CD4-positive, alpha-beta T cell treated with Interleukin-4 for 4 hours (primary cell): ENCODE data around the gene HGS.
"Not testable (repeated sequence)": the region's sequence is repeated elsewhere in the genome, so short reads cannot be mapped to it uniquely, and the experiment has no call there.

Experiments
- DNase-seq: peaks from one replicate; pipeline ENCODE4 v3.0.0-alpha.2; 2020

HGS gene

DNA sequence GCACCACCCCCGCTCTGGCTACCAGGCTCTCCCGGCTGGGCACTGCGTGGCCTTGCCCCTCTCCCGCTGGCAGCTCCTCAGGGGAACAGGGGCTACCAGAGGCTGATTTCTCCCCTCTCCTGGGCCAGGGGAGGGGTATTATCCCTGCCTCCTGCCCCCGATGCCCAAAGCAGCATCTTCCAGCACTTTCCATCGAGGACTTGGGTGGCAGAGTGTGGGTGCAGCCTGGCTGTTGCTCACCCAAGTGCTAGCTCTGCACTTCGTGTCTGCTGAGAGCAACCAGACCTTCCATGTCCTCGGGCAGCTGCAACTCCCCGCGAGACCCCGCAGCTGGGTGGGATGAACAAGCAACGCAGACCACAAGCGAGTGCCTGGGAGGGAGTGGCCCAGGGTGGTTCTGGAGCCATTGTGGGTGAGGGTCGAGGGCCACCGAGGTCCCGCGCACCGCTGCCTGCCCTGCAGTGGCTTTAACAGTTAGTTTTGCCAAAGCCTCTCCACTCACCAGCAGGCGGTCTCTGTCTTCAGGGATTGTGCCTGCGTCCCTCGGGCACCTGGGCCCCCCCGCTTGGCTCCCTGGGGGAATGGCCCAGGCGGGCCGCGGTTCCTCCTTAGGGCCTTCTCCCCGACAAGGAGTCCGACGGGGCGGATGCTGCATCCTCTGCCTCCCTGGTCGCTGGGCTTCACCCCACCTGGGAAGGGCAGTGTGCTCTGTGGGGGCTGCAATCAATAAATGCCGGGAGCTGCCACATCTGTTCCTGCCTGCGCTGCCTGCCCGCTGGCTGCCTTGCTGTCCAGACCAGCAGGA, 36.7 kb downstream of the HGS start:
- no peak for DNase-seq

DNA sequence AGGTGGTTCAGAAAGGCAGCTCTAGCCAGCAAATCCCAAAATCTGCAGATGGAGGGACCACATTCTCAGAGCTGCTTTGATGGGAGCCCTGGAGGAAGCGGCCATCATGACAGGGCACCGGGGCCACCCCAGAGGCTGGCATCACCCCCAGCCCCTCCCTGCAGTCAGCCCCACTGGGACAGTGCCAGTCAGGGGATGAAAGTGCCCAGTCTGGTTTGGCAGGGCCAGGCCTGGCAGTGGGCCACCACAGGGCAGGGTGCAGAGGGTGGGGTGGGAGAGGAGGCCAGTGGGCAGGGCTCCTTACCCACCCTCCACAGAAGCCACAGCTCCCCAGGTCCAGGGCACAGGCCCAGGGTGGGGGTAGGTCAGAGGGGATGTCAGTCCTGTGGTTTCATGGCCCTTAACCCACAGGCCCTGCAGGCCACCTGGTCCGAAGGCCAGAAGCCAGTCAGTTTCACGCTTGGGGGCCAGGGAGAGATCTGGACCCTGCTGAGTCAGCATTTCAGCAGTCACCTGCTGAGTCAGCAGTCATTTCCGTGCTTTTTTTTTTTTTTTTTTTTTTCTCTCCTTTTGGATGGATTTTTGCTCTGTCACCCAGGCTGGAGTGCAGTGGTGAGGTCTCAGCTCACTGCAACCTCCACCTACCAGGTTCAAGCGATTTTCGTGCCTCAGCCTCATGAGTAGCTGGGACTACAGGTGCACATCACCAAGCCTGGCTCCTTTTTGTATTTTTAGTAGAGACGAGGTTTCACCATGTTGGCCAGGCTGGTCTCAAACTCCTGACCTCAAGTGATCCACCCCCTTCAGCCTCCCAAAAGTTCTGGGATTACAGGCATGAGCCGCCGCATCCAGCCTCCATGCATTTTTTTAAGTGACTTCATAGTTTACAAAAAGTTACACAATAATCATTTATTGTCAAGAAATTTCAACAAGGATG, 38.6 kb downstream of the HGS start:
- no peak for DNase-seq

DNA sequence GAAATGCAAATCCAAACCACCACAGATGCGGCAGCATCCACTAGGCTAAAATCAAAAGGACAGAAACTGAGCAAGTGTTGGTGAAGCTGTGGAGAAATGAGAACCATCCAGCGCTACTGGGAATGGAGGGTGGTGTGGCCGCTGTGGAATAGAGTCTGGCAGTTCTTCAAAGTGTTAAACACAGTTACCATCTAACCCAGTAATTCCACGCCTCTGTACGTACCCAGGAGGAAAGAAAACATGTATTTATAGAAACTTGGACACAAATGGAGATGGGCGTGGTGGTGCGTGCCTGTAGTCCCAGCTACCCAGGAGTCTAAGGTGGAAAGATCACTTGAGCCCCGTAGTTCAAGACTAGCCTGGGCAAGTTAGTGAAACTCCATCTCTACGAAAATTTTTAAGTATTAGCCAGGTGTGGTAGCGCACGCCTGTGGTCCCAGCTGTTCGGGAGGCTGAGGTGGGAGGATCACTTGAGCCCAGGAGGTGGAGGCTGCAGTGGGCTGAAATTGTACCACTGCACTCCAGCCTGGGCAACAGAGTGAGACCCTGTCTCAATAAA, 39.9 kb downstream of the HGS start:
- DNase-seq, result no peak

DNA sequence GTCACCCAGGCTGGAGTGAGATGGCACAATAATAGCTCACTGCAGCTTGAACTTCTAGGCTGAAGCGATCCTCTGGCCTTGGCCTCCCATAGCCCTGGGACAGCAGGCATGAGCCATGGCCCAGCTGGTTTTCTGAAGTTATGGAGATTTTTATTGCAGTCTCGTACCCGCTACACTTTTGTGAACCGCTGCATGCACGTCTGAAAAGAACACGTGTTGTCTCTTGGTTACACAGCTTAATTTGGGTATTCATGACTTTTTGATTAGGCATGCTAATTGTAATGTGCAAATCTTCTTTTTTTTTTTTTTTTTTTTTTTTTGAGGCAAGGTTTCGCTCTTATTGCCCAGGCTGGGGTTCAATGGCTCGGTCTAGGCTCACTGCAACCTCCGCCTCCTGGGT, 41.6 kb downstream of the HGS start:
- no peak for DNase-seq

DNA sequence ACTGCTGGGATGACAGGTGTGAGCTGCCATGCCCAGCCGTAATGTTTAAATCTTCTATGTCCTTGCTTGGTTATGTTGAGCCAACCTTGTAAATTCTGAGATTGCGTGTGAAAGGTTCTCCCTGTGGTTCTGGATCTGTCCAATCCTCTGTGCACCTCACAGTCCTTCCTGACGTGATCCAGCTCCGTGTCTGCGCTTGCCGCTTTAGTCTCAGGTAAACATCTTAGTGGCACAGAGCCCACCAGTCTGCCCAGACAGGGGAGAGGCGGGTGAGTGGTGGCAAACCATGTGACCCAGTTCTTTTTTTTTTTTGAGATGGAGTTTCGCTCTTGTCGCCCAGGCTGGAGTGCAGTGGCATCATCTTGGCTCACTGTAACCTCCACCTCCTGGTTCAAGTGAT, 42.2 kb downstream of the HGS start:
- no peak for DNase-seq

DNA sequence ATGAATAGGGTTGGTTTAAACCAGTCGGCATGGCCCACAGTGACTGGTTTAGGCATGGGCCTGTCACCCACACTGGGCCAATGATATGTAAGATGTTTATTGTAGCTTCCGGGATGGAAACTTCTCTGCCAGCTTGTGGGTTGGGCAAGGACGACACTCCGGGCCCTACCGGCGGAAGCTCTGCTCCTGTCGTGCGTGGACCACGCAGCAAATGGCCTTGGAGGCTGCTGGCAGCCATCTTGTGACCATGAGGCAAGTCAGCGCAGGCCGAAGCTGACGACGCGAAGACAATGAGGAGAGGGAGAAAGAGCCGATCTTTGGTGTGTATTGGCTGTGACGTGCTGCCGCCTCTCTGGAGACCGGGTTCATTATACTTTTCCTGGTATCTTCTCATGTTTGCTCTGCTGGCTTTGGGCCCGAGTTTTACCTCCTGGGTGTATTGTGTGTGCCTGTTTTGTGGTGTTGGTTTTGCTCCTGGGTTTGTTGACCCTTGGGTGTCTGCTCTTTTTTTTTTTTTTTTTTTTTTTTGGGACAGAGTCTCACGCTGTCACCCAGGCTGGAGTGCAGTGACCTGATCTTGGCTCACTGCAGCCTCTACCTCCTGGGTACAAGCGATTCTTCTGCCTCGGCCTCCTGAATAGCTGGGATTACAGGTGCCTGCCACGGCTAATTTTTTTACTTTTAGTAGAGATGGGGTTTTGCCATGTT, 43.7 kb downstream of the HGS start:
- no peak for DNase-seq

DNA sequence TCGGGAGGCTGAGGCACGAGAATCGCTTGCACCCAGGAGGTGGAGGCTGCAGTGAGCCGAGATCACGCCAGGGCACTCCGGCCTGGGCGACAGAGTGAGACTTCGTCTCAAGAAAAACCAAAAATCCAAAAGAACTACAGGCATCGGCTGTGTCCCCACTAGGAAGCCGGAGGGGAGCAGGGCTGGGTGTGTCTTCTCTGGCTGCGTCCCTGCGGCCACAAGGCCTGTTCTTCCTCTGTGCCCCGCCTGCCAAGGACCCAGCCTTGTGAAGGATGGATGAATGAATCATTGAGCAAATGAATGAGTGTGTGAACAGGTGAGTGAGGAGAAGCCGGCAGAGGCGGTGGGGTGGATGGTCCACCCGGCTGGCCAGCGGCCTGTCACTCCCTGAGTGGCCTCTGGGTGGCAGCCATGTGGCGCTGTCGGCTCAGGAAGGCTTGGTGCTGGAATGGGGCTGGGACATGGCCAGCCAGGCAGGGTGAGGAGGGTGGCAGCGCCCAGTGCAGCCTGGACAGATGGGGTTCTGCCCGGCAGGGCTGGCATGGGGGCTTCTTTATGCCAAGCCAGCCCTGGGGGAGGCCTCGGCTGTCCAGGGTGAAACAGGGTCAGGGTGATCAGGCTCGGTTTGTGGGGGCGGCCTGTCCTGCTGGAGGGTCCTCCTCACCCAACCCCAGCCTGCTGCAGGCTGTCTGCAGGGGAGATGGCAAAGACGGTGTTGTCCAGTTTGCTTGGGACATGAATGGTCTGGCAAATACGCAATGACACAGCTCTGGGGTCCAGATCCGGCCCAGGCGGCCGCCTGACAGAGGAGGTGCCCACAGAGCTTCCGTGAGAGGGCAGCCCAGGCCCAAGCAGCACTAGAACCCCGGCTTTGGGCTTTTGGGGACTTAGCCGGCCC, 49.9 kb downstream of the HGS start:
- DNase-seq, result peak; percentile 49

DNA sequence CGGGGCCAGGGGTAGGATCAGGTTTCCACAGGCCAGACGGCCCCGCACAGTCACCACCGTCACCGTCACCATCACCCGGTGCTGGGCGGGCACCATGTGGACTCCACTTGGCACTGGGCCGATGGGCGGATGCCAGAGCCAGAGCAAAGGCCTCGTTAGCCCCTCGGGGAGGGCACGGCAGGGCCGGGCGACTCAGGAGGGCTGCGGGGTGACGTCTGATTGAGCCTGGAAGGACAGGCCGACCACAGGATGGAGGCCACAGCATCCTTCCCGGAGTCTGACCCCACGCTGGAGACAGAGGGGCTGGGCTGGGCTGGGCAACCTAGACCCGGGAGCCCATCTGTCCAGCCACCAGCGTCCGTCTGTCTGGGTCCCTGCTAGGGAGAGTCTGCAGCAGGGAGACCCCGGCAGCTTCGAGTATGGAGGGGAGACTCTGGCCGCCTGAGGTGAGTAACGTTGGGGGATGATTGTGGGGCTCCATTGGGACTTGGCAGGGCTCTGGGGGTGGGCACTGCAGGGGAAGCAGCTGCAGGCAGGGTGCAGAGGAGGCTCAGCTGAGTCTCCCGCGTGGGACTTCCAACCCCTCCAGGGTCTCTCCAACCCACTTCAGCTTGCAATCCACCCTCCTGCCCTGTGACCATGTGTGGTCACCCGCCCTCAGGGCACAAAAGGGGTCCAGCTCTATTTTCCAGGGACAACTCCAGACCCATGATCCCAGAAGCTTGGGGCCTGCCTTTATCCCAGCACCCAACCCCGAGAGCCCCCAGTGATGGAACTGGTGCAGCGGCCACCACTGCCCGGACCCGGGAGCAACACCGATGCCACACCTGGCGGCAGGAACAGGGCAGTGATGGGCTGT, 50.8 kb downstream of the HGS start:
- no peak for DNase-seq

DNA sequence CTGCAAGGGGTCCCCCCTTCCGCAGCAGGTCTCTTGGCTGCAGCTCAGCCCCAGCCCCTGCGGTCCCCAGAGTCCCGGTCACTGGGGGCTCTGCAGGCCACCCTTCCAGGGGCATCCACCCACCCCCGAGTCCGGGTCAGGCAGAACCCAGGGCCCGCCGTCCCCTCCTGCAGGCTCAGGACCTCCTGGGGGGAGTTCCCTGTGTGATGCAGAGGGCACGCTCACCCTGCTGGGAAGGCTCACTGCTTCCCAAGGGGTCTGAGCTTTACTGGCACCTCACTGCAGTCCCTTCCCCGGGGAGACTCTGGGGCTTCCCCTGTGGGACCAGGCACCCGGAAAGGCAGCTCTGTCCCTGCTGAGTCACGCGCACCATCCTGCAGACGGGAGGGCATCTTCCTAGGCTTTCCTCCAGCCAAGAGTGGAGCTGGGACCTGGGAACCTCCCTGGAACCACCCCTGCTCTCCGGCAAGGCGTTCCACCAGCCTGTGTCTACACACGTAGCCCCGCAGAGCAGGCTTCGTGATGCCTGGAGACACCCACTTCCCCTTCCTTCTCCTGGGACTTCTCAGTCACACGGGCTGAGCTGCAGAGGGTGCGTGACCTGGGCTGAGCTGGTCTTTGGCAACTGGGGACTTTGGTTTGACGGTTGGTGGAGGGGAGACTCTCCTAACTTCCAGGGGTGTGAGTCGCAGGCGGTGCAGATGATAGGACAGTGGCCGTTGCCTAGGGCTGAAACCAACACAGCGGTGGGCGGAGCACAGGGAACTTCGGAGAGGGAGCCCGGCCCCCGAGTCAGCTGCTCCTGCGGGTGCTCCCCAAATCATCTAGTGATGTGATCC, 51.7 kb downstream of the HGS start:
- no peak for DNase-seq

DNA sequence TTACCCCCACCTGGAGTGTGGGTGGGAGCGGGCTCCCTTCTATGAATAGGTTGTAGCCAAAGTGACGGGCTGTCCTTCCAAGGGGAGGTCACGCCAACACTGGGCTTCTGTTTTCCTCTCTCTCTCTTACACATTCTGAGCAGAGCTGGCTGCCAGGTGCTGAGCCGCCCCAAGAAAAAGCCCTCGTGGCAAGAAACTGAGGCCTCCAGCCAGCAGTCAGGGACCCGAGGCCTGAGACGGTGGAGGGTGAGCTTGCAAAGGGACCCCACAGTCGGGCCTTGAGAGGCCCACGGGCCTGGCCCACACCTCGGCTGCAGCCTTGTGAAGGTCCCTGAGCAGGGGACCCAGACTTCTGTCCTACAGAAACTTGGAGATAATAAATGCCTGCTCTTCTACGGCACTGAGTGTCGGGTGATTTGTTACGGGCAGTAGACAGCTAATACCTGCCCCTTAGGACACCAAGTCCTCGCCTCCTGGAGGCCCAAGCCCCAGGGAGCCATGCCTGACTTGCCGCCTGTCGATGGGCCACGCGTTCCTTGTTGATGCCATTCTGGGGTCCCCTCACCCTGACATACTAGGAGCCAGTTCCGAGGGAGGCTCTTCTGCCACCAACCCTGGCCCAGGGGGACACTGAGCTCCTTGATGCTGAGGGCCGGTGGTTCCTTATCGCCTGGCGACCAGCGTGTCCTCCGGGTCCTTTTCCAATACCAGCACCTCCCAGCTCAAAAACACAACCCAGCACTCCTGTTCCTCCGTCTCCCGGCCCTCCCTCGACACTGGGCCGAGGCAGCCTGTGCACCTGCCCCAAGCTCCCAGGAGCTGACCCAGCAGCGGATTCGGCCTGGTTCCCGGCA, 54.4 kb downstream of the HGS start:
- DNase-seq, result no peak

DNA sequence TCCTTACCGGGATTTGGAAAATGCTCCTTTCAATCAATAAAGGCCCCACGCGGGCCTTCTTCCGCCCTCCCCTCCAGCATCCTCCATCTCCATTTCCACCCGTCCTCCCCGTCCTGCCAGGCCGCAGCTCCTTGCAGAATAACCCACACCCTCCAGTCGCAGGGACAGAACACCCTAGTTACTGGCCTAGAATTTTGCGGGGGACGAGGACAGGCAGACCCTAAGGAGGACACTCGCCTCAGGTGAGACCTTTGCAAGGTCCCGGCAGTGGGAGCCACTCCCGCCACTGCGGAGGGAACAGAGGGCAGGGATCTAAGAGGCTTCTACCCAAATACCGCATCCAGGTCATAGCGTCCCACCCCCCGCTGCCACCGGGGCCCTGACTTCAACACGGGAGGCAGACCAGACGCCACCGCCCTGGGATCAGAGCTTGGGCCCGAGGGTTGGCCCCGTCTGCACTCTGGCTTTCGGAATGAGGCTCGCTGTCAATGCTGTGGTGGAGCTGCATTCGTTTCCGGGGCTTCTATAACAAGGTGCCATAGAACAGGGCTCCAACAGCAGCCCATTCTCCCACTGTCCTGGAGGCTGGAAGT, 55.1 kb downstream of the HGS start:
- DNase-seq, result no peak

DNA sequence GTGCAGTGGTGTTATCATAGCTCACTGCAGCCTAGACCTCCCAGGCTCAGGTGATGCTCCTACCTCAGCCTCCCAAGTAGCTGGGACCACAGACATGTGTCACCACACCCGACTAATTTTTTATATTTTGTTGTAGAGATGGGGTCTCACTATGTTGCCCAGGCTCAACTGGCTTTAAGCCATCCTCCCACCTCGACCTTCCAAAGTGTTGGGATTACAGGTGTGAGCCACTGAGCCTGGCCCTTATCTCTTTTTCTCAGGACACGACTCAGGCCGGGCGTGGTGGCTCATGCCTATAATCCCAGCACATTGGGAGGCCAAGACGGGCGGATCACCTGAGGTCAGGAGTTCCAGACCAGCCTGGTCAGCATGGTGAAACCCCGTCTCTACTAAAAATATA, 55.8 kb downstream of the HGS start:
- DNase-seq, result not testable (repeated sequence)

DNA sequence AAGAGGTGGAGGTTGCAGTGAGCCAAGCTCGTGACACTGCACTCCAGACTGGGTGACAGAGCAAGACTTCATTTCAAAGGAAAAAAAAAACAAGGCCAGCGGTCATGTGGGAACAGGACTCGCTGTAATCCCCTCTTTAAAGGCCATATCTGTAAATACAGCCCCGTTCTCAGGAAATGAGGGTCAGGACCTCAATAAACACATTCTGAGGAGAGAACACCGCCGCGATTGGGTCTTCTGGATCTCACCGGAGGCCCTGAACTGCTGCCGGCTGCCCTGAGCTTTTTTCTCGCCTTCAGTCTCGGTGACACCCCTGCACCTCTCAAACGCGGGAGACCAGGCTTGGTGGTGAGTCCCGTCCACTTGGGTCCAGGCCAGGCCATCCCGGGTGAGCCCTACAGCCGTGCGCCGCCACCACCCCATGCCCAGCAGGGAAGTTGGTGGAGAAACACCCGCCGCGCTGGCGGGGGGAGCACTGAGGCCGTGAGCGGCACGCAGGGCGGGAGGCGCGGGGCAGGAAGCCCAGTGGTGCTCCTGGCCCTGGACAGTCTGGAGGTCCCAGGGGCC, 56.7 kb downstream of the HGS start:
- DNase-seq, result no peak

DNA sequence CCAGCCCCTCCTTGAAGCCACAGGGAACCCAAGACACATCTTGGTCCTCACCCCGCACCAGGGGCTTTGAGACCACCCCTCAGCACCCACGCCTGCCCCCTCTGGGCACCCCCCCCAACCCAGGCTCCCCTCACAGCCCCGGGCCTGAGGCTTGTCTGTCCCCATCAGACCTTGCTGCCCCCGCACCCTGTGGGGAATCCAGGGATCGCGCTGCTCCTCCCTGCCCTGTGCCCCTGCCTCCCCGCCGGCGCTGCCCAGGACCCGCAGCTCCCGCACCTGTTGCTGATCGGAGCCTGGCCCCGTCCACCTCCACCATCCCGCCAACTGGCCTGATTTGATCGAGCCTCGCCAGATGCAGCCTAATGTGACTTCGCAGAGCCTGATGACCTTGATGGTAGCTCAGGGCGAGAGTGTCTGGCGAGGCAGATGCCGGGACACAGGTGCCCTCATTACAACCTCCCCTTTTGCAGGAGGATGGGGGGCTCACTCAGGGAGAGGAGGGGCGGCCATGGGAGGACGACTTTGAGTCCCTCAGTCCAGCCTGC, 57.3 kb downstream of the HGS start:
- DNase-seq, result no peak

DNA sequence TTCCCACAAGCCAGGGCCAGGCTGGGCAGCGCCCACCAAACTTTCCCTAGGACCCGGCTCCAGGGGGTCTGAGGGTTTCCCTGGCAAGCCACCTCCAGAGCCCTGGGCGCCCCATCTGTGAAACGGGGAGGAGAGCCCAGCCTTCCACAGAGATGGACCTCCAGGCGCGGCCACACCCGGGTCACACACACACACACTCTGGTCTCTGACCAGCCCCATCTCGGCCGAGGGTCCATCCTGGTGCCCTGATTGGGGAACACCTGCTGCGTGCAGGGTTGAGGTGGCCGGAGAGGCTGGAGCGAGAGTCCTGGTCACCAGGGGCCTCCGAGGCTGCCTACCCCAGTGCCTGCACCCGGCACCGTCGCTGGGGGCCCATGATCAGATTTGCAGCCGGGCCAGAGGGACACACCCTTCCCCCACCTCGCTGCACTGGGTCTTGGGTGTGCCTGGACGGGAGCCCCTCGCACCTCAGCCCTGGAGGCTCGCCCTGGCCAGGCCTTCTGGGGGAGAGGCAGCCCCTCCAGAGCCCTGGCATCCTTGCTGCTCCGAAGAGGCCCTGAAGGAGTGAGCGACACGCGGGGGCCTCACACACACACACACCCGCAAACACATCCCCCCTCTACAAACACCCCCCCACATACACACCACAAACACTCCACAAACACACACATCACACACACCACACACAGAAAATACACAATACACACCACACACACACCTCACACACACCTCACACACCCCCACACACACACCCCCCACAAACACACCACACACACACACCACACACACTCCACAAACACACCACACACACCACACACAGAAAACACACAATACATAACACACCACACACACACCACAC, 58.0 kb downstream of the HGS start:
- no peak for DNase-seq
